ENCODE measurements around the gene DMBX1. TPM values are rescaled to one million over a fixed set of nuclear protein-coding genes. Genes with fewer than 3 reads are reported as not detected.

DMBX1 gene
- total RNA-seq, 4 donors from 2014 or later: 0.12 to 0.51 (median 0.42) TPM; not detected in 1

DNA sequence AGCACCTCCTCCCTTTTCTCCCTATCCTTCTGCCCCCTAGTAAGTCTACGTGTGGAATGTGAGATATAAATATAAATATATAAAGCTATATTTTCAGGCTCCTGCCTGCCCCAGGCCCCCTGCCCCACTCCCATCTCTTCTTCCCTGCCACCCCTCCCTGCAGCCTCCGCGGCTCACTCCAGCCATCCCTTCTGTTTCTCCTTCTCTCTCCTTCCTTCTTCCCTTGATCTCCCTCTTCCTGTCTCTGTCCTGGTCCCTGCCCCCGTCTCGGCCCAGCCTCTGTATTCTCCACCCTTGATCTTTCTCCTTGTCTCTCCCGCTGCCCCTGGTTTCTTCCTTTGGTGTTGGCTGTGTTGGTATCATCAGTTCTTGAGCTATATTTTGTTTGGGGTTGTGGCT, 23.2 kb downstream of the DMBX1 start:
- no peak for DNase-seq (ENCODE audit: low spot score in 2 of 2)
- TF ChIP-seq CTCF (IDR thresholded peaks at IDR 0.05): no peak
- no peak for TF ChIP-seq POLR2A (IDR thresholded peaks at IDR 0.05)

DNA sequence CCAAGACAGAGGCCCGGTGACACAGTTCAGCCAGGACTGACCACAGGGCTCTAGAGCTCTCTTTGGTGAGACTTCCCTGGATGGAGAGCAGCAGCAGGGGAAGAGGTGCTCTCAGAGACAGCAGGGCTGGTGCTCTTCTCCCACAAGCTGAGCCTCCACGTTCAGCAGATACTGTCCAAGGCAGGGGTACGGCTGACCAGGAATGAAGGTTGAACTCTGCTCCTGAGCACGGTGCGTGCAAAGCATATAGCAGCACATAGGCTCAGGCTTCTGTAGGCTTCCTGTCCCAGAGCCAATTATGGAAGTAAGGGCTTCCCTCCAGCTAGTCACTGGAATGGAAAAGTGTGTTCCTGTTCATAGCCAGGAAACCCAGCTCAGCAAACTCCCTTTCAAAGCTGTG, 23.9 kb downstream of the DMBX1 start:
- intact Hi-C loops (cut with DNase I; ENCODE audit: low total_unique reads): no loop called here
- DNase-seq (ENCODE audit: low spot score in 2 of 2): no peak
- TF ChIP-seq CTCF (IDR thresholded peaks at IDR 0.05) (no peak), POLR2A (IDR thresholded peaks at IDR 0.05) (no peak)
- 65 to 100% methylated on average over 5 of the region's 5 CpGs for WGBS, 2 donors
- H3K4me3 ChIP-seq (ENCODE audit: low read depth, poor library complexity, severe bottlenecking): no peak overlapping the region

More for the DNA sequence above, 23.2 kb downstream of the DMBX1 start:
- intact Hi-C loops (cut with DNase I; ENCODE audit: low total_unique reads): no loop called here
- WGBS, 2 donors: 74 to 82% methylated on average over 6 of the region's 6 CpGs
- no peak overlapping the region for H3K4me3 ChIP-seq (ENCODE audit: low read depth, poor library complexity, severe bottlenecking)

GRCh38 chr1:46515576-46515975, 25.9 kb downstream of the DMBX1 start:
- no peak overlapping the region for H3K4me3 ChIP-seq (ENCODE audit: low read depth, poor library complexity, severe bottlenecking)
- 92 to 95% methylated on average over 6 of the region's 6 CpGs for WGBS, 2 donors
- TF ChIP-seq CTCF (IDR thresholded peaks at IDR 0.05) (no peak), POLR2A (IDR thresholded peaks at IDR 0.05) (no peak)
- intact Hi-C loops (cut with DNase I; ENCODE audit: low total_unique reads): no loop called here
- no peak for DNase-seq (ENCODE audit: low spot score in 2 of 2)

DNA sequence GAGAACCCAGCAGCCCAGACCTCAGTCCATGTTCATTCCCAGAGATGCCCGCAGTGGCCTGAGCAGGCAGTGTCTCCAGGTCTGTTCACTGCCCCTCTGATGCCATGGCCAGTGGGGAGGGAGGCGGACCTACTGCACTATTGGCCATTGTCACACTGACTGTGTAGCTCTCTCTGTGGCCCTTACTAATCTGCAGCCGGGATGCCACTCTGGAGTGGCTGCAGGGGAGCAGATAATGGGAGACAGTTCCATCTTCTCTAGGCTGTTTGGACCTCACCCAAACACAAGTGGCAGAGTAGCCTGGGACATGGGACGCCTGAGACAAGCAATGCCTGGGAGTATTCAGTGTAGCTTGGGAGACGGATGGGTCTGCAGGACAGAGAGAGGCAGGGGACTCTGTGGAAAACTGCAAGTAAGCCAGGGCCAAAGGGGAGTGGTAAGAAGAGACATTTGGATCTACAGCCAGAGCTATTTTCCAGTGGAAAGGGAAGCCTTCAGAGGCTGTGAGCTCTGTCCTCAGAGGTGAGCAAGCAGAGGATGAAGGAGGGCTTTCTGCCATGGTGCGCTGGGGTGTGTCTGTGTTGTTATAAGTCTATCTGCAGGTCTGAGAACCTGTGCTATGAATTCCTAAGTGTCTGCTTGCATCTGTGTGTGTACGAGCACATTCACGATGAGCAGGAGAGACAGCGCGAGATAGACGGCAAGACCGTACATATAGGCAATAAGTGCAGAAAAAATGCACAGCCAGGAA, 26.7 kb downstream of the DMBX1 start:
- intact Hi-C loops (cut with DNase I; ENCODE audit: low total_unique reads): no loop called here
- TF ChIP-seq CTCF (IDR thresholded peaks at IDR 0.05): no peak
- no peak for TF ChIP-seq POLR2A (IDR thresholded peaks at IDR 0.05)
- H3K4me3 ChIP-seq (ENCODE audit: low read depth, poor library complexity, severe bottlenecking): no peak overlapping the region
- no peak for DNase-seq (ENCODE audit: low spot score in 2 of 2)
- 43 to 53% methylated on average over 12 of the region's 12 CpGs for WGBS, 2 donors

GRCh38 chr1:46517010-46517600, 27.5 kb downstream of the DMBX1 start:
- WGBS, 2 donors: 10% methylated on average over 10 of the region's 10 CpGs
- no peak for TF ChIP-seq POLR2A (IDR thresholded peaks at IDR 0.05)
- no peak for TF ChIP-seq CTCF (IDR thresholded peaks at IDR 0.05)
- DNase-seq (ENCODE audit: low spot score in 2 of 2): peak; percentile 46 to 92
- no peak overlapping the region for H3K4me3 ChIP-seq (ENCODE audit: low read depth, poor library complexity, severe bottlenecking)
- intact Hi-C loops (cut with DNase I; ENCODE audit: low total_unique reads): no loop called here

Data from lower leg skin (tissue), 4 donors.